Endodermal cell (in vitro differentiated cells): Measurements from ENCODE around the gene CYYR1. TPM values are rescaled to one million over a fixed set of nuclear protein-coding genes. Genes with fewer than 3 reads are reported as not detected.

ENCODE experiments used
- DNase-seq: peaks from one replicate; pipeline ENCODE4 v3.0.0-alpha.2; 2017
- H3K27ac ChIP-seq: 2 replicates; pipeline ENCODE4 v1.5.1; 2013; ENCODE audit warnings: mild to moderate bottlenecking, low read depth, low read length, moderate library complexity
- H3K27me3 ChIP-seq: 2 replicates; pipeline ENCODE4 v1.6.1; 2013; ENCODE audit warnings: mild to moderate bottlenecking, low read length, moderate library complexity; ENCODE audit not compliant: insufficient read depth, control insufficient read depth, poor library complexity, severe bottlenecking
- H3K36me3 ChIP-seq: 2 replicates; pipeline ENCODE4 v1.7.0; 2013; ENCODE audit warnings: mild to moderate bottlenecking, low read length, moderate library complexity; ENCODE audit not compliant: control insufficient read depth, insufficient read depth
- H3K4me1 ChIP-seq: one replicate; pipeline ENCODE4 v1.7.0; 2013; ENCODE audit warnings: low read length; ENCODE audit not compliant: control insufficient read depth, insufficient read depth
- H3K4me3 ChIP-seq: 2 replicates; pipeline ENCODE4 v1.5.1; 2013; ENCODE audit warnings: mild to moderate bottlenecking, low read length, moderate library complexity
- H3K9ac ChIP-seq: 2 replicates; pipeline ENCODE4 v1.6.1; 2013; ENCODE audit warnings: mild to moderate bottlenecking, low read length, moderate library complexity; ENCODE audit not compliant: poor library complexity, severe bottlenecking; ENCODE audit errors: extremely low read depth
- H3K9me3 ChIP-seq: 2 replicates; pipeline ENCODE4 v1.6.1; 2013; ENCODE audit warnings: mild to moderate bottlenecking, low read length, moderate library complexity; ENCODE audit not compliant: control insufficient read depth
- H3K27ac Mint-ChIP-seq: 2 replicates; pipeline ENCODE4 v1.8.0; 2020; ENCODE audit warnings: mixed read lengths
- H3K27me3 Mint-ChIP-seq: 2 replicates; pipeline ENCODE4 v1.8.0; 2021; ENCODE audit warnings: mild to moderate bottlenecking, mixed read lengths; ENCODE audit not compliant: insufficient read depth
- H3K36me3 Mint-ChIP-seq: 2 replicates; pipeline ENCODE4 v1.8.0; 2020; ENCODE audit warnings: low read depth, mixed read lengths
- H3K4me1 Mint-ChIP-seq: 2 replicates; pipeline ENCODE4 v1.8.0; 2020; ENCODE audit warnings: mixed read lengths
- H3K4me3 Mint-ChIP-seq: 2 replicates; pipeline ENCODE4 v1.8.0; 2020; ENCODE audit warnings: mild to moderate bottlenecking, moderate library complexity, mixed read lengths
- H3K9me3 Mint-ChIP-seq: 2 replicates; pipeline ENCODE4 v1.8.0; 2020; ENCODE audit warnings: mild to moderate bottlenecking, mixed read lengths
- CTCF ChIP-seq: fragments of 200-600 bp; sonication (generic); conservative IDR thresholded peaks from 2 replicates; pipeline ENCODE4 v1.5.0; 2021; ENCODE audit warnings: antibody characterized with exemption, mild to moderate bottlenecking
- WGBS, 2 experiments: methylation state at CpG; one replicate each; pipeline versions ENCODE4 v1.1.5 to v1.1.7; 2013; ENCODE audit warnings: missing lambda C conversion rate in 2 of 2, mixed read lengths in 1 of 2; ENCODE audit not compliant: insufficient coverage in 1 of 2, insufficient read length in 1 of 2; 5-methylcytosine and 5-hydroxymethylcytosine counted together
- total RNA-seq, 2 donors: library from RNA; stranded (reverse); fragmentation: NEBNext Ultra II Directional in 1 of 2; extraction: Animal tissue kit (Norgen Biotek cat#: 25700) in 1 of 2; gene quantifications; 2 replicates in 1 of 2; 3 replicates in 1 of 2; pipeline ENCODE4 v1.2.1, GENCODE V29; 2021

Gene CYYR1
- total RNA-seq, 2 donors from 2014 or later, result 16.8 to 16.9 TPM

GRCh38 chr21:26448751-26449150, 124.3 kb downstream of the CYYR1 start:
- Mint-ChIP-seq H3K36me3 (no peaks in the 10 kb centered on the region), H3K27ac (no peak overlapping the region), H3K9me3 (no peaks in the 10 kb centered on the region), H3K4me1 (peaks cover 8% of the 10 kb centered on the region), H3K4me3 (no peak overlapping the region), H3K27me3 (no peaks in the 10 kb centered on the region)
- Histone ChIP-seq H3K9ac (no peak overlapping the region), H3K27me3 (no peaks in the 10 kb centered on the region), H3K27ac (no peak overlapping the region), H3K4me3 (no peak overlapping the region), H3K9me3 (no peaks in the 10 kb centered on the region), H3K4me1 (no peaks in the 10 kb centered on the region), H3K36me3 (no peaks in the 10 kb centered on the region)
- 82 to 87% methylated on average over 2 to 3 of the region's 4 CpGs for WGBS, 2 experiments
- TF ChIP-seq CTCF, result no peak
- no peak for DNase-seq

- WGBS, 2 experiments, result 67 to 71% methylated on average over 1 to 3 of the region's 3 CpGs
- H3K4me1 Mint-ChIP-seq, result peaks cover 8% of the 10 kb centered on the region
- no peak overlapping the region for H3K9ac ChIP-seq
- no peak for DNase-seq
- no peak overlapping the region for H3K27ac Mint-ChIP-seq
- H3K4me3 ChIP-seq, result no peak overlapping the region
- H3K27ac ChIP-seq, result no peak overlapping the region
- no peak for TF ChIP-seq CTCF
- H3K27me3 ChIP-seq, result no peaks in the 10 kb centered on the region
- no peaks in the 10 kb centered on the region for H3K4me1 ChIP-seq
- H3K9me3 ChIP-seq, result no peaks in the 10 kb centered on the region
- H3K27me3 Mint-ChIP-seq, result no peaks in the 10 kb centered on the region
- no peaks in the 10 kb centered on the region for H3K36me3 ChIP-seq
- no peaks in the 10 kb centered on the region for H3K9me3 Mint-ChIP-seq
- no peak overlapping the region for H3K4me3 Mint-ChIP-seq
- no peaks in the 10 kb centered on the region for H3K36me3 Mint-ChIP-seq
Observed at GRCh38 chr21:26447932-26448475, 125.1 kb downstream of the CYYR1 start.

GRCh38 chr21:26445440-26445839, 127.6 kb downstream of the CYYR1 start:
- DNase-seq, result no peak
- no peaks in the 10 kb centered on the region for H3K36me3 ChIP-seq
- Mint-ChIP-seq H3K4me1 (peaks cover 8% of the 10 kb centered on the region), H3K4me3 (no peak overlapping the region), H3K9me3 (peaks cover 3% of the 10 kb centered on the region), H3K27ac (no peak overlapping the region), H3K27me3 (no peaks in the 10 kb centered on the region), H3K36me3 (peaks cover 3% of the 10 kb centered on the region)
- no peaks in the 10 kb centered on the region for H3K4me1 ChIP-seq
- no peak for TF ChIP-seq CTCF
- H3K4me3 ChIP-seq, result no peak overlapping the region
- H3K27me3 ChIP-seq, result no peaks in the 10 kb centered on the region
- WGBS, 2 experiments, result 93 to 100% methylated on average over 1 of the region's 1 CpG
- peaks cover 8% of the 10 kb centered on the region for H3K9me3 ChIP-seq
- no peak overlapping the region for H3K27ac ChIP-seq
- no peak overlapping the region for H3K9ac ChIP-seq
